ENCODE results near the gene LGALS3. TPM values are rescaled to one million over a fixed set of nuclear protein-coding genes. Genes with fewer than 3 reads are reported as not detected.

Gene LGALS3
- total RNA-seq, 3 donors from 2014 or later, result 488 to 1,705 (median 1,380) TPM

- DNase-seq, result peak in 1 of 3 donors; percentile 33
- ATAC-seq, result peak; percentile 27
- H3K9me3 ChIP-seq, result no peaks in the 10 kb centered on the region
- no peak for TF ChIP-seq CTCF (IDR thresholded peaks at IDR 0.05)
- intact Hi-C loops (cut with DNase I, micrococcal nuclease), result loop anchor here in 1 of 2 donors (10.0 kb wide), 1 partner anchor 62 kb away; no protein-coding TSS in a partner anchor
- no peak overlapping the region for H3K4me3 ChIP-seq
- peaks cover 27% of the 10 kb centered on the region for H3K4me1 ChIP-seq (ENCODE audit: low read depth)
- no peaks in the 10 kb centered on the region for H3K36me3 ChIP-seq (ENCODE audit: low read depth)
Observed at GRCh38 chr14:55092341-55092740, 36.7 kb upstream of the LGALS3 start.

- intact Hi-C loops (cut with DNase I, micrococcal nuclease), result loop anchor here in 1 of 2 donors (10.0 kb wide), 1 partner anchor 60 kb away; no protein-coding TSS in a partner anchor
- ATAC-seq, result no peak
Observed at GRCh38 chr14:55094292-55095157, 34.5 kb upstream of the LGALS3 start.

GRCh38 chr14:55097881-55098560 is 31.0 kb upstream of the LGALS3 start:
- ATAC-seq (peak; percentile 54), DNase-seq (peak in 1 of 3 donors; percentile 69)
- H3K4me3 ChIP-seq, result no peak overlapping the region
- TF ChIP-seq CTCF (IDR thresholded peaks at IDR 0.05), result no peak
- H3K4me1 ChIP-seq (ENCODE audit: low read depth), result peaks cover 33% of the 10 kb centered on the region
- intact Hi-C loops (cut with DNase I, micrococcal nuclease), result loop anchor here in 1 of 2 donors (10.0 kb wide), 1 partner anchor 57 kb away; no protein-coding TSS in a partner anchor
- no peaks in the 10 kb centered on the region for H3K9me3 ChIP-seq
- no peaks in the 10 kb centered on the region for H3K36me3 ChIP-seq (ENCODE audit: low read depth)

More at GRCh38 chr14:55094292-55095157, 34.5 kb upstream of the LGALS3 start:
- H3K4me1 ChIP-seq (ENCODE audit: low read depth), result peaks cover 33% of the 10 kb centered on the region
- no peak overlapping the region for H3K4me3 ChIP-seq
- H3K36me3 ChIP-seq (ENCODE audit: low read depth), result no peaks in the 10 kb centered on the region
- DNase-seq, result no peak
- no peak for TF ChIP-seq CTCF (IDR thresholded peaks at IDR 0.05)
- H3K9me3 ChIP-seq, result no peaks in the 10 kb centered on the region

- intact Hi-C loops (cut with DNase I, micrococcal nuclease), result loop anchor here in 1 of 2 donors (10.0 kb wide), 1 partner anchor 56 kb away; no protein-coding TSS in a partner anchor
- DNase-seq (no peak), ATAC-seq (no peak)
- TF ChIP-seq CTCF (IDR thresholded peaks at IDR 0.05), result no peak
- H3K4me1 ChIP-seq (ENCODE audit: low read depth), result peaks cover 37% of the 10 kb centered on the region
- H3K9me3 ChIP-seq, result no peaks in the 10 kb centered on the region
- H3K36me3 ChIP-seq (ENCODE audit: low read depth), result no peaks in the 10 kb centered on the region
- no peak overlapping the region for H3K4me3 ChIP-seq
Observed at GRCh38 chr14:55098561-55098898, 30.5 kb upstream of the LGALS3 start.

- H3K4me1 ChIP-seq (ENCODE audit: low read depth), result peaks cover 48% of the 10 kb centered on the region
- no peak overlapping the region for H3K4me3 ChIP-seq
- no peaks in the 10 kb centered on the region for H3K36me3 ChIP-seq (ENCODE audit: low read depth)
- no peaks in the 10 kb centered on the region for H3K9me3 ChIP-seq
- intact Hi-C loops (cut with DNase I, micrococcal nuclease), result loop anchor here in 1 of 2 donors (10.0 kb wide), 1 partner anchor 55 kb away; no protein-coding TSS in a partner anchor
- no peak for ATAC-seq
- DNase-seq, result no peak
- TF ChIP-seq CTCF (IDR thresholded peaks at IDR 0.05), result no peak
Observed at GRCh38 chr14:55099756-55100155, 29.3 kb upstream of the LGALS3 start.

All from mucosa of descending colon (tissue), 3 donors.